ENCODE data around the gene C9orf85. TPM values are rescaled to one million over a fixed set of nuclear protein-coding genes. Genes with fewer than 3 reads are reported as not detected.

Gene C9orf85
- total RNA-seq, 4 donors from 2014 or later: 8.2 to 12.7 (median 11.4) TPM

DNA sequence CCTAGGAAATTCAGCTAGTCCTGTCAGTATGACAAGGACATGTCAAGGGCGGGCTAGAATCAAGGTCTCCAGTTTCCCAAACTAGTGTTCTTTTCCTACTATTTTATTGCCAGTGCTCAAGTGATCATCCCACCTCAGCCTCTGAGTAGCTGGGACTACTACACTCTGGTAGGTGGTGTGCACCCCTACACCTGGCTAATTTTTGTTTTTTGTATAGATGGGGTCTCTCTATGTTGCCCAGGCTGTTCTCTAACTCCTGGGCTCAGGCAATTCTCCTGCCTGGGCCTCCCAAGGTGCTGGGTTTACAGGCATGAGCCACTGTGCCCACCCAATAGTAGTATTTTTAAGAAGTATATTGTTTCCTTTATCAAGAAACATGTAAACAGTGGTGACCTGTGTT is 54.0 kb downstream of the C9orf85 start:
- TF ChIP-seq, protein P1, sequence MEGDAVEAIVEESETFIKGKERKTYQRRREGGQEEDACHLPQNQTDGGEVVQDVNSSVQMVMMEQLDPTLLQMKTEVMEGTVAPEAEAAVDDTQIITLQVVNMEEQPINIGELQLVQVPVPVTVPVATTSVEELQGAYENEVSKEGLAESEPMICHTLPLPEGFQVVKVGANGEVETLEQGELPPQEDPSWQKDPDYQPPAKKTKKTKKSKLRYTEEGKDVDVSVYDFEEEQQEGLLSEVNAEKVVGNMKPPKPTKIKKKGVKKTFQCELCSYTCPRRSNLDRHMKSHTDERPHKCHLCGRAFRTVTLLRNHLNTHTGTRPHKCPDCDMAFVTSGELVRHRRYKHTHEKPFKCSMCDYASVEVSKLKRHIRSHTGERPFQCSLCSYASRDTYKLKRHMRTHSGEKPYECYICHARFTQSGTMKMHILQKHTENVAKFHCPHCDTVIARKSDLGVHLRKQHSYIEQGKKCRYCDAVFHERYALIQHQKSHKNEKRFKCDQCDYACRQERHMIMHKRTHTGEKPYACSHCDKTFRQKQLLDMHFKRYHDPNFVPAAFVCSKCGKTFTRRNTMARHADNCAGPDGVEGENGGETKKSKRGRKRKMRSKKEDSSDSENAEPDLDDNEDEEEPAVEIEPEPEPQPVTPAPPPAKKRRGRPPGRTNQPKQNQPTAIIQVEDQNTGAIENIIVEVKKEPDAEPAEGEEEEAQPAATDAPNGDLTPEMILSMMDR (IDR thresholded peaks at IDR 0.05): no peak
- ATAC-seq (ENCODE audit: low FRiP score) (no peak), DNase-seq (ENCODE audit: low spot score) (no peak)

DNA sequence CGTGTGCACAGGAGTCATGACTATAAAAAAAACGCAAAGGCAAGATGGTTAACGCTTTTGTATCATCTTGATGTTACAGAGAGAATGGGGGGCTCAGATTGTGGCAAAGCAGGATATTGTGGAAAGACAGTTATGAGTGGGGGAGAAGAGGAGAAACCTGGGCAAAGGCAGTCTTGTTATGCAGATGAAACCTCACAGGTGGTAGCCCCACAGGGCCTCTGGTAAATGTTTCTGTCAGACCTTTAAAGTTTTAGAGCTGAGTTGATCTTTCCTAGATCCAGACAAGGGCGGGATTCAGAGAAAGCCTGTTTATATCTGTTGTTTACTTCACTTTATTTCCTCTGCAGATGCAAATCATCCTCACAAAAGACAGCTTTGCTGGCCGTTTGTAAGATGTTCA is 55.2 kb downstream of the C9orf85 start:
- ATAC-seq (ENCODE audit: low FRiP score): no peak
- no peak for DNase-seq (ENCODE audit: low spot score)
- TF ChIP-seq, protein P1 (IDR thresholded peaks at IDR 0.05): no peak

DNA sequence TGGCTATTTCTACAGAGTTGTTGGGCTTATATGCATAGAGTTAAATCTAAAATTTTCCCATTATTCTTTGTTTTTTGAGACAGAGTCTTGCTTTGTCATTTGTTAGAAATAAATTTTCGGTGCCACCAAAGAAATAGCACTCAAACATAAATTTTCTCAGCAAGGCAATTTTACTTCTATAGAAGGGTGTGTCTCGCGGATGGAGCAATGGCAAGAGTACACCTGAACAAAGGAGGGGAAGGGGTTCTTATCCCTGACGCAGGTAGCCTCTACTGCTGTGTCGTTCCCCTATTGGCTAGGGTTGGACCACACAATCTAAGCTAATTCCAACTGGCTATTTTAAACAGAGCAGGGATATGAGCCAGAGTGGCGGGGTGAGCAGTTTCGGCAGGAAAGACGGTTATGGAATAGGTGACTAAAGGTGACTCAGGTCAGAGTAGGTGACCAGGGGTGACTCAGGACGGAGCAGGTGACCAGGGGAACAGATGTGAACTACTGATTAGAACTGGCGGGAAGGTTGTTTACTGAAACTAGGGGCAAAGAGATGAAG is 57.2 kb downstream of the C9orf85 start:
- DNase-seq (ENCODE audit: low spot score) (no peak), ATAC-seq (ENCODE audit: low FRiP score) (no peak)
- TF ChIP-seq, protein P1 (IDR thresholded peaks at IDR 0.05): no peak

DNA sequence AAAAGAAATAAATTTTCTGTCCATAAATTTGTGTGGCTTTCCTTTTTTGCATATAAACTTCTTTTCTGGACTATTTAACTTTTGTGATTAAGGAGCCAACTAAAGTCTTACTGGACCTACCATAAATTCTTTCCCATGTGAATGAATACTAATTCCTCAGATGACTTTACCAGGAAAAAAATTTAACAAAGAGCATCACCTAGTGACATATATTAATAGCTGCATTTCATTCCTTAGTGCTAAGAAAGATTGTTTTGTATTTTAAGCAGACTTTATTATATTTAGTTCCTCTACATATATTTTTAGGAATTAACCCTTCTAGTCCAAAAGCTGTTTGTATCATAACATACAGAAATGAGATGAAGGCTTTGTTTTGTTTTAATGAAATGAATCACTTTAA is 64.4 kb downstream of the C9orf85 start:
- no peak for DNase-seq (ENCODE audit: low spot score)
- TF ChIP-seq, protein P1 (IDR thresholded peaks at IDR 0.05): no peak
- ATAC-seq (ENCODE audit: low FRiP score): no peak

DNA sequence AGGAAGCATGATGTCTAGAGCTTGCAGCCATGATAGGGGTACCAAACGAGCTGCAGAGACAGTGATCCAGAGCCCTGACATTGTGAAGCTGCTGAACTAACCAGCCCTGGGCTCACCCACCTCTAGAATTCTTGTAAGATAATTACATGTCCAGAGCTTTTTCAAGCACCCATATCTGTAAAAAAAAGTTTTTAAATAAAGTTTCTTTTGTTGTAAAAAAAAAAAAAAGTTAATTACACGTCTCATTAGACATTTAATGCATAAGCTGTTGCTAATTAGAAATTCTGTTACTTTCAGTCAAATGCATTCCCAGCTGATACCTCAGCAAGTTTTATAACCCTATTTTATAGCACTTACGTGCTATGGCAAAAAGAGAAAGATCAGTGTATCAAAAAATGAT is 65.6 kb downstream of the C9orf85 start:
- TF ChIP-seq, protein P1 (IDR thresholded peaks at IDR 0.05): no peak
- DNase-seq (ENCODE audit: low spot score) (no peak), ATAC-seq (ENCODE audit: low FRiP score) (no peak)

DNA sequence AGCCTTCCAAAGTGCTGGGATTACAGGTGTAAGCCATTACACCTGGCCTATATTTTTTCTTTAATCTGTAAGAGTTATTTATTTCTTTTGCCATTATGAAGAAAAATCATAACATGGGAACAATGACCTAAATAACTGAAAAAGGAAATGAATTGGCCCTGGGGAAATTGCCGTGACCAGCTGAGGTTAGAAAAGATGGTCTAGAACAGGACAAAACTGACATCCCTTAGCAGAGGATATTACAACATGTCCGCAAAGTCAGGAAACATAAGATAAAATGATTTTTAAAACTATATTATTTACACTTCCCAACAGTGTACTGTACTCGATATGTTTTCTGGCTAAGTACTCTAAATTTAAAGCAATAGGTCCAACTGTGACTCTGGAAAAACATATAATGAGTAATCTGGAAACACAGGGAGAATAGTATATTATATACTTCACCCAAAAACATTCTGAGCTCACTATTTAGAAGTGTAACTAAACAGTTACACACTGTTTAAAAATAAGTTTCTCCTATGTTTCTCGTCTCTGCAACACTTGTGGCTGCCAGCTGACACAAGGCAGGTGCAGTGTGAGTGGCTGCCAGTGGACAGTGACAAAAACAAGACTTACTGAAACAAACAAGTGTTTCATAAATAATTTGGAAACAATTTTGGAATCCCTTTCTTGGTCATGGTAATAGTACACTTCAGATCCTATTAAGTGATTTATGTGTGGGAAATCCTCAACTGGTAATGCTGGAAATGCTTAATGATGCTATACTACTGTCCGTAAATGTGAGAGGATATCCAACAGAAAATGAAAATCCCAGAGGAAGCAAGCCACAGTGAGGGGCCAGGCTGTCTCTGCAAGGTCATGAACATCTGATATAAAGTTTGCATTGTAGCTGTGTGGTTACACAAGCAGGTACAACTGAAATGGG is 69.1 kb downstream of the C9orf85 start:
- TF ChIP-seq, protein P1 (IDR thresholded peaks at IDR 0.05): no peak
- DNase-seq (ENCODE audit: low spot score) (no peak), ATAC-seq (ENCODE audit: low FRiP score) (no peak)

DNA sequence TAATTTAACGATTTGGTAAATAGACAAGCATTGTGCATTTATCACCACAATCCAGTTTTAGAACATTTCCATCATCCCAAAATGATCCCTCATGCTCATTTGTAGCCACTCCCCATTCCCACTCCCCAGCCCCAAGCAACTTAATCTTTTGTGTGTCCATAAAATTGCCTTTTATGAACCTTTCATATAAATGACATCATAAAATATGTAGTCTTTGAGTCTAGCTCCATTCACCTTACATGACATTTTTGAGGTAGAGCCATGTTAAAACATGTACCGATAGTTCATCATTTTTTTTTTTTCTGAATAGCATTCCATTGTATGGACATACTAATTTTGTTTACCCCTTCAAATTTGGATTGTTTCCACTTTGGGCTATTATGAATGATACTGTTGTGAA is 70.5 kb downstream of the C9orf85 start:
- no peak for DNase-seq (ENCODE audit: low spot score)
- no peak for ATAC-seq (ENCODE audit: low FRiP score)
- TF ChIP-seq, protein P1 (IDR thresholded peaks at IDR 0.05): no peak

All from omental fat pad (tissue), 4 donors.